Kidney (tissue), 14 donors: ENCODE measurements around the gene CMTM2. TPM values are rescaled to one million over a fixed set of nuclear protein-coding genes. Genes with fewer than 3 reads are reported as not detected.
"Not testable (repeated sequence)": the region's sequence is repeated elsewhere in the genome, so short reads cannot be mapped to it uniquely, and the experiment has no call there.

Experiments used
- DNase-seq, 5 donors: peaks; one replicate each; pipeline ENCODE4 v3.0.0-alpha.2; 2013 to 2020
- FAIRE-seq: peaks from 2 replicates; lab custom pipeline; 2012; peaks lifted over from hg19 to GRCh38; lab: Jason Lieb, UNC
- H3K27ac ChIP-seq, 2 donors: one replicate each; pipeline ENCODE4 v1.7.0; 2013; ENCODE audit warnings: low read depth in 2 of 2, low read length in 2 of 2, inconsistent platforms in 1 of 2
- H3K27me3 ChIP-seq: one replicate; pipeline ENCODE4 v1.7.1; 2013; ENCODE audit warnings: low read length, inconsistent platforms; ENCODE audit not compliant: control insufficient read depth, insufficient read depth
- H3K36me3 ChIP-seq, 3 donors: one replicate each; pipeline versions ENCODE4 v1.7.0 to v1.7.1; 2013; ENCODE audit warnings: low read length in 3 of 3, control low read depth in 1 of 3, inconsistent platforms in 1 of 3; ENCODE audit not compliant: insufficient read depth in 3 of 3, control insufficient read depth in 2 of 3
- H3K4me1 ChIP-seq, 3 donors: one replicate each; pipeline versions ENCODE4 v1.7.0 to v1.7.1; 2013; ENCODE audit warnings: low read length in 3 of 3, inconsistent platforms in 1 of 3, low read depth in 1 of 3; ENCODE audit not compliant: control insufficient read depth in 2 of 3, insufficient read depth in 2 of 3
- H3K4me3 ChIP-seq, 3 donors: one replicate each; pipeline versions ENCODE4 v1.7.0 to v1.8.1; 2013; ENCODE audit warnings: low read length in 3 of 3, control low read depth in 1 of 3, inconsistent platforms in 1 of 3
- H3K9ac ChIP-seq, 3 donors: one replicate each; pipeline versions ENCODE4 v1.7.0 to v1.7.1; 2013; ENCODE audit warnings: low read length in 3 of 3, control low read depth in 1 of 3, inconsistent platforms in 1 of 3
- H3K9me3 ChIP-seq, 3 donors: one replicate each; pipeline versions ENCODE4 v1.7.0 to v1.7.1; 2013; ENCODE audit warnings: low read length in 3 of 3, control low read depth in 1 of 3, inconsistent platforms in 1 of 3; ENCODE audit not compliant: control insufficient read depth in 2 of 3, insufficient read depth in 1 of 3
- CTCF ChIP-seq: IDR thresholded peaks from 3 replicates; pipeline ENCODE4 v1.5.1; 2012; ENCODE audit warnings: mild to moderate bottlenecking, moderate library complexity, borderline replicate concordance; ENCODE audit not compliant: insufficient read depth; ENCODE audit errors: extremely low read depth
- intact Hi-C: fragments of 100-400 bp; cut with DNase I; formaldehyde crosslinking; loops from one replicate; pipeline ENCODE4 v1.11.1; 2022
- polyA plus RNA-seq: library from polyadenylated mRNA; stranded (reverse); fragments of 350-450 nt; fragmentation: Illumina TruSeq; extraction: RNeasy Lipid Tissue Mini Kit (QIAGEN cat#74804); gene quantifications from one replicate; pipeline ENCODE4 v1.2.3, GENCODE V29; 2014; ENCODE audit warnings: low read depth, low replicate concordance; ENCODE audit not compliant: insufficient read depth
- total RNA-seq: library from RNA; stranded (reverse); fragmentation: NEBNext Ultra II Directional; extraction: Animal tissue kit (Norgen Biotek cat#: 25700); gene quantifications from one replicate; pipeline ENCODE4 v1.2.1, GENCODE V29; 2021
- donor health status: control.
- donor health status: control.
- donor health status: control.
- donor health status: control.
- donor health status: control.
- donor health status: DM: yes; HTN: yes; CAD: no.
- donor health status: Normal renal cell carcinoma (clear cell type).

The CMTM2 gene
- total and polyA plus RNA-seq, 2 donors from 2014 or later: 0.25 TPM; not detected in 1

- intact Hi-C loops: no loop called here
- Histone ChIP-seq H3K9ac (no peak overlapping the region), H3K27me3 (no peaks in the 10 kb centered on the region), H3K4me3 (no peak overlapping the region), H3K27ac (no peak overlapping the region), H3K9me3 (no peaks in the 10 kb centered on the region), H3K36me3 (no peaks in the 10 kb centered on the region), H3K4me1 (no peaks in the 10 kb centered on the region)
- DNase-seq: no peak
- no peak for FAIRE-seq
- no peak for TF ChIP-seq CTCF
Observed at GRCh38 chr16:66592241-66592640, 13.0 kb downstream of the CMTM2 start.

- Histone ChIP-seq H3K9me3 (no peaks in the 10 kb centered on the region), H3K36me3 (no peaks in the 10 kb centered on the region), H3K4me1 (no peaks in the 10 kb centered on the region), H3K27ac (no peak overlapping the region), H3K4me3 (no peak overlapping the region), H3K9ac (no peak overlapping the region), H3K27me3 (no peaks in the 10 kb centered on the region)
- TF ChIP-seq CTCF: no peak
- no peak for FAIRE-seq
- DNase-seq: no peak
- intact Hi-C loops: no loop called here
Observed at GRCh38 chr16:66592814-66593213, 13.6 kb downstream of the CMTM2 start.

- FAIRE-seq (no peak), DNase-seq (no peak)
- Histone ChIP-seq H3K27ac (no peak overlapping the region), H3K9ac (no peak overlapping the region), H3K27me3 (no peaks in the 10 kb centered on the region), H3K4me3 (no peak overlapping the region), H3K36me3 (no peaks in the 10 kb centered on the region), H3K9me3 (no peaks in the 10 kb centered on the region), H3K4me1 (no peaks in the 10 kb centered on the region)
- intact Hi-C loops: no loop called here
- TF ChIP-seq CTCF: no peak
Observed at GRCh38 chr16:66594739-66595138, 15.5 kb downstream of the CMTM2 start.

DNA sequence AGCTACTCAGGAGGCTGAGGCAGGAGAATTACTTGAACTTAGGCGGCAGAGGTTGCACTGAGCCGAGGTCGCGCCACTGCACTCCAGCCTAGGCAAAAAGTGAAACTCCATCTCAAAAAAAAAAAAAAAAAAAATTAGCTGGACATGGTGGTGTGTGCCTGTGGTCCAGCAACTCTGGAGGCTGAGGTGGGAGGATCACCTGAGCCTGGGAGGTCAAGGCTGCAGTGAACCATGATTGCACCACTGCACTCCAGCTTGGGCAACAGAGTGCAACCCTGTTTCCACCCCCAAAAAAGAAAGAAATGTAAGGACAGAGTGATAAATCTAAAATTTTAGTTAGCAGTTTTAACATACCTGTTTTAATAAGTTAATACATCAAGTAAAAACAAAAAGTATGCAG is 17.3 kb downstream of the CMTM2 start:
- intact Hi-C loops, H3K36me3 ChIP-seq, H3K4me1 ChIP-seq, H3K27ac ChIP-seq, H3K4me3 ChIP-seq, H3K27me3 ChIP-seq, H3K9ac ChIP-seq, H3K9me3 ChIP-seq, FAIRE-seq, DNase-seq: not testable (repeated sequence)
